Measurements from ENCODE around the gene EVI5.

DNA sequence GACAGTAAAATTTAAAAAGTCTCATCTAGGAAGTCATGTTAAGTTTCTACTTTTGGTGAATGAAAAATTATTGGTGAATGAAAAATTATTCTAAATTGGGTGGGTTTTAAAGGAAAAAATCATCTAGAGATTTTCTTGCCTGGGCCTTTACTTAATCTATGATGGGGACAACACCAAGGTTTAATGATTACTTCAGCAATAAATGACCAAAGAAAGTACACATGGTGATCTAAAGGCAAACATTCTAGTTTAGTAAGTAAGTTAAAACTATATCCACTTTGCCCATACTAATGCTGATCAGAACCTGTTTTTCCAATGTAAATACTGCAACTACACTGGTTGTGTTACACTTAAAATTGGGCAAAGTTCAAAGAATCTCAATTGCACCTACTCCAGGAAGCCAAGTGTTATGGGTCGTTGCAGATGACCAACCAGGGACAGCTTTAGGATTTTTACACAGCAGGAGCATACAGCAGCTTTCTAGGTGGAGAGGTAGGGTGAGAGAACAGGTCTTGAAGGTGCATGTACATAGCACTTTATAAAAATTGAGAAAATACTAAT is 32.3 kb upstream of the EVI5 start:
- no peak for TF ChIP-seq EZH2 (IDR thresholded peaks at IDR 0.05)
- TF ChIP-seq FOXP2 (optimal IDR thresholded peaks at IDR 0.05; ENCODE audit: control extremely low read depth, extremely low read length, insufficient read depth) = no peak
